Panc1 (cell line): ENCODE results near the gene TMEM108. TPM values are rescaled to one million over a fixed set of nuclear protein-coding genes. Genes with fewer than 3 reads are reported as not detected.

Experiments used
- ATAC-seq: fragments of 200-7000 bp; cut with Tn5 transposase; 2 replicates; pipeline ENCODE4 v1.9.1; 2020; ENCODE audit warnings: mild to moderate bottlenecking, moderate library complexity
- BruUV-seq: library from RNA; stranded (reverse); fragments of 400-500 nt; replicated peaks from 2 replicates; lab custom pipeline; 2021; lab: Mats Ljungman, UMichigan
- CTCF ChIA-PET: fragments of 300-600 bp; sonication (Branson Sonifier 250); formaldehyde crosslinking; loops from one replicate; lab custom pipeline; 2022; ENCODE audit warnings: antibody characterized with exemption; lab: Charles Lee
- POLR2A ChIA-PET: fragments of 300-600 bp; sonication (Branson Sonifier 250); formaldehyde crosslinking; loops from one replicate; lab custom pipeline; 2022; ENCODE audit warnings: antibody characterized with exemption; lab: Charles Lee
- DNase-seq: peaks from one replicate; pipeline ENCODE4 v3.0.0-alpha.2; 2010; ENCODE audit warnings: low read depth, low spot score
- H3K27ac ChIP-seq: 2 replicates; pipeline ENCODE4 v1.5.1; 2011; ENCODE audit warnings: mild to moderate bottlenecking, low read length, inconsistent platforms
- H3K27me3 ChIP-seq: fragments of 200-500 bp; sonication (Bioruptor generic); 2 replicates; pipeline ENCODE4 v1.6.0; 2014; ENCODE audit warnings: low read length, inconsistent platforms; ENCODE audit not compliant: control insufficient read depth, insufficient read depth
- H3K36me3 ChIP-seq: fragments of 200-500 bp; sonication (Bioruptor generic); 2 replicates; pipeline ENCODE4 v1.5.1; 2014; ENCODE audit warnings: inconsistent platforms, mild to moderate bottlenecking, low read length, moderate library complexity; ENCODE audit not compliant: control insufficient read depth, insufficient read depth
- H3K4me1 ChIP-seq: 2 replicates; pipeline ENCODE4 v1.5.1; 2011; ENCODE audit warnings: inconsistent platforms, mild to moderate bottlenecking, low read length, moderate library complexity; ENCODE audit not compliant: control insufficient read depth, insufficient read depth
- H3K4me3 ChIP-seq, 2 experiments: 2 replicates each; pipeline ENCODE4 v1.5.1; 2011 to 2012; ENCODE audit warnings: low read depth in 2 of 2, low read length in 2 of 2, mild to moderate bottlenecking in 2 of 2, inconsistent platforms in 1 of 2, moderate library complexity in 1 of 2
- H3K9me3 ChIP-seq: fragments of 200-500 bp; sonication (Bioruptor generic); 2 replicates; pipeline ENCODE4 v1.5.1; 2014; ENCODE audit warnings: low read depth, mild to moderate bottlenecking, inconsistent platforms, low read length, moderate library complexity; ENCODE audit not compliant: control insufficient read depth, insufficient read depth
- CTCF ChIP-seq: fragments of 450-650 bp; IDR thresholded peaks from 2 replicates; pipeline ENCODE4 v1.5.1; 2017; ENCODE audit warnings: mild to moderate bottlenecking
- POLR2AphosphoS5 ChIP-seq: IDR thresholded peaks from 2 replicates; pipeline ENCODE4 v1.6.1; 2012; ENCODE audit warnings: mild to moderate bottlenecking, low read depth, low read length, moderate library complexity
- REST ChIP-seq, 2 experiments: IDR thresholded peaks; 2 replicates each; pipeline ENCODE4 v1.6.1; 2011 to 2012; ENCODE audit warnings: low read depth in 2 of 2, control low read depth in 1 of 2, low read length in 1 of 2, mild to moderate bottlenecking in 1 of 2, moderate library complexity in 1 of 2; ENCODE audit not compliant: insufficient read depth in 1 of 2
- SIN3A ChIP-seq: IDR thresholded peaks from 2 replicates; pipeline ENCODE4 v1.6.1; 2012; ENCODE audit warnings: low read depth, mild to moderate bottlenecking, low read length, moderate library complexity, borderline replicate concordance; ENCODE audit not compliant: insufficient read depth
- TCF7L2 ChIP-seq: IDR thresholded peaks from 2 replicates; pipeline ENCODE4 v1.6.1; 2011; ENCODE audit warnings: mild to moderate bottlenecking, low read depth, low read length, inconsistent platforms
- in situ Hi-C: cut with HindIII; loops from 2 replicates; pipeline ENCODE4 v1.10.0; 2016; ENCODE audit warnings: low sequenced_read_pairs, low pct_unique_long_range_greater_than_20kb
- intact Hi-C: fragments of 100-400 bp; cut with micrococcal nuclease; formaldehyde crosslinking; loops from one replicate; pipeline ENCODE4 v1.10.0; 2022; ENCODE audit not compliant: unreplicated experiment
- total RNA-seq: library from RNA; stranded (reverse); gene quantifications from one replicate; pipeline ENCODE4 v1.2.1, GENCODE V29; 2021; ENCODE audit not compliant: unreplicated experiment

The TMEM108 gene
- total RNA-seq, 1 experiment from 2014 or later: 0.41 TPM

GRCh38 chr3:133153382-133153781, 115.2 kb downstream of the TMEM108 start:
- ChIA-PET POLR2A (no interaction called here), CTCF (no interaction called here)
- TF ChIP-seq POLR2AphosphoS5 (no peak), CTCF (no peak), REST (IDR thresholded peaks at IDR 0.05; ENCODE audit: insufficient read depth in 1 of 2, low read depth in 2 of 2, low read length in 1 of 2) (no peak)
- H3K36me3 ChIP-seq: no peaks in the 10 kb centered on the region
- no peaks in the 10 kb centered on the region for H3K4me1 ChIP-seq
- ATAC-seq (no peak), DNase-seq (no peak)
- H3K27ac ChIP-seq: no peak overlapping the region
- in situ Hi-C loops: no loop called here
- no peaks in the 10 kb centered on the region for H3K27me3 ChIP-seq
- BruUV-seq: no TSS peak
- H3K4me3 ChIP-seq: no peak overlapping the region
- intact Hi-C loops: no loop called here
- H3K9me3 ChIP-seq: no peaks in the 10 kb centered on the region

GRCh38 chr3:133157716-133158115, 119.5 kb downstream of the TMEM108 start:
- POLR2A ChIA-PET: no interaction called here
- no peaks in the 10 kb centered on the region for H3K36me3 ChIP-seq
- DNase-seq (no peak), ATAC-seq (no peak)
- no TSS peak for BruUV-seq
- H3K27ac ChIP-seq: no peak overlapping the region
- H3K4me1 ChIP-seq: no peaks in the 10 kb centered on the region
- intact Hi-C loops (no loop called here), in situ Hi-C loops (no loop called here)
- no peaks in the 10 kb centered on the region for H3K27me3 ChIP-seq
- H3K4me3 ChIP-seq: no peak overlapping the region
- H3K9me3 ChIP-seq: no peaks in the 10 kb centered on the region
- TF ChIP-seq TCF7L2 (no peak), REST (IDR thresholded peaks at IDR 0.05; ENCODE audit: insufficient read depth in 1 of 2, low read depth in 2 of 2, low read length in 1 of 2) (no peak), CTCF (no peak), POLR2AphosphoS5 (no peak), SIN3A (no peak)
- CTCF ChIA-PET: no interaction called here
